Measurements from ENCODE around the gene ERGIC1. TPM values are rescaled to one million over a fixed set of nuclear protein-coding genes. Genes with fewer than 3 reads are reported as not detected.

Gene ERGIC1
- total and polyA plus RNA-seq, 2 of the 13 experiments (the other 11 are each of a cell fraction or from before 2014, with no cell fraction given), result 78.5 to 184 TPM

DNA sequence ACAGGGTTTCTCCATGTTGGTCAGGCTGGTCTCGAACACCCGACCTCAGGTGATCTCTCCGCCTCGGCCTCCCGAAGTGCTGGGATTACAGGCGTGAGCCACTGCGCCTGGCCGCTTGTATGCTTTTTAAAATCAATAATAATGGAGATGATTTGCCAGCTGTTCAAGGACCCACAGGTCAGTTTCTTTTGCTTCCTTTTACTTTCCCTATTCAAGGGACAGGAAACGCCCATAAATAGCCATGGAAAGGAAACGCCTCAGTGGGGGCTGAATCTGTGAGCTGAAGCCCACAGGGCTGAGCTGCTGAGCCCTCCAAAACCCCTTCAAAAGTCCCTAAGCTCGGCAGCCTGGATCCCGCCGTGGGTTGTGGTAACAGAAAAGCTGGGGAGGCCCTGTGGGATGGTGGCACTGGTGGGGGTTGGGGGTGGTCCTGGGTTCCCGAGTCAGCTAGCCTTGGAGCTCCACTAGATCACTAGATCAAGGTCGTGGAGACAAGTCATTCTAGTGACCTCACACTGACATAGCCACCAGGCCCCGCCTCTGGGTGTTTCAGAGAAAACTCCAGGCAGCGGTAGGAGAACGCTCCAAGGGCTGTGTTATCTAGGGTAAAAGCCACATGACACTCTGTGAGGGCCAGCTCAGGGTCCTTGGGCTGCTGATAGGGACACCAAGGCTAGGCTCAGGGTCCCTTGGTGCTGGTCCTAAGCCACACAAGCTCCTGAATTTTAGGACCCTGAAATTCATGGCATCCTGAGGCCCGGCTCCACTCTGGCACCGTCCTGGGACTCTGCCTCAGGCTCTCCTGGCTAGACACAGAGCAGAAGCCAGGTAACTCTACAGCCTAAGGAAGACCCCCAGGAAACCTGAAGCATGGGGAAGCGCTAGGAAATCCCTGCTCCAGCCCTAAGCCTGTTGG, 45.0 kb upstream of the ERGIC1 start (continued):
- no peak for TF ChIP-seq PRPF4 (IDR thresholded peaks at IDR 0.05; ENCODE audit: low read depth, low read length, poor library complexity, severe bottlenecking)
- TF ChIP-seq ZMAT3 (CRISPR knock-in tag; conservative IDR thresholded peaks at IDR 0.05), result no peak
- TF ChIP-seq ZNF614 (CRISPR knock-in tag; IDR thresholded peaks at IDR 0.05; ENCODE audit: borderline replicate concordance), result no peak
- TF ChIP-seq, protein P1, sequence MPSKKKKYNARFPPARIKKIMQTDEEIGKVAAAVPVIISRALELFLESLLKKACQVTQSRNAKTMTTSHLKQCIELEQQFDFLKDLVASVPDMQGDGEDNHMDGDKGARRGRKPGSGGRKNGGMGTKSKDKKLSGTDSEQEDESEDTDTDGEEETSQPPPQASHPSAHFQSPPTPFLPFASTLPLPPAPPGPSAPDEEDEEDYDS (CRISPR knock-in tag; IDR thresholded peaks at IDR 0.05), result peak; percentile 72
- 0 out of 2 replicates have a peak, but pooled peaks have one; percentile 8 for TF ChIP-seq KAT2B (IDR thresholded peaks at IDR 0.05; ENCODE audit: borderline replicate concordance, low read depth, low read length)
- TF ChIP-seq, protein P2, sequence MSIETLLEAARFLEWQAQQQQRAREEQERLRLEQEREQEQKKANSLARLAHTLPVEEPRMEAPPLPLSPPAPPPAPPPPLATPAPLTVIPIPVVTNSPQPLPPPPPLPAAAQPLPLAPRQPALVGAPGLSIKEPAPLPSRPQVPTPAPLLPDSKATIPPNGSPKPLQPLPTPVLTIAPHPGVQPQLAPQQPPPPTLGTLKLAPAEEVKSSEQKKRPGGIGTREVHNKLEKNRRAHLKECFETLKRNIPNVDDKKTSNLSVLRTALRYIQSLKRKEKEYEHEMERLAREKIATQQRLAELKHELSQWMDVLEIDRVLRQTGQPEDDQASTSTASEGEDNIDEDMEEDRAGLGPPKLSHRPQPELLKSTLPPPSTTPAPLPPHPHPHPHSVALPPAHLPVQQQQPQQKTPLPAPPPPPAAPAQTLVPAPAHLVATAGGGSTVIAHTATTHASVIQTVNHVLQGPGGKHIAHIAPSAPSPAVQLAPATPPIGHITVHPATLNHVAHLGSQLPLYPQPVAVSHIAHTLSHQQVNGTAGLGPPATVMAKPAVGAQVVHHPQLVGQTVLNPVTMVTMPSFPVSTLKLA (IDR thresholded peaks at IDR 0.05), result no peak
- TF ChIP-seq FOXA1 (IDR thresholded peaks at IDR 0.05), result no peak
- TF ChIP-seq FOXA1 (CRISPR knock-in tag; IDR thresholded peaks at IDR 0.05), result no peak
- no peak for TF ChIP-seq MAFF (IDR thresholded peaks at IDR 0.05; ENCODE audit: low read depth, low read length)
- TF ChIP-seq ZNF879 (CRISPR knock-in tag; IDR thresholded peaks at IDR 0.05), result no peak
- TF ChIP-seq MAX (IDR thresholded peaks at IDR 0.05), result no peak
- TF ChIP-seq ZNF546 (CRISPR knock-in tag; conservative IDR thresholded peaks at IDR 0.05), result no peak
- peak; percentile 43; the same call in 1 of the 2 replicates for TF ChIP-seq RXRA (CRISPR knock-in tag; IDR thresholded peaks at IDR 0.05)
- TF ChIP-seq ESRRA (CRISPR knock-in tag; IDR thresholded peaks at IDR 0.05; ENCODE audit: low read depth), result peak; percentile 79; the same call in 1 of the 2 replicates
- TF ChIP-seq TP53 (CRISPR knock-in tag; conservative IDR thresholded peaks at IDR 0.05), result no peak
- no peak for TF ChIP-seq KLF15 (CRISPR knock-in tag; IDR thresholded peaks at IDR 0.05; ENCODE audit: borderline replicate concordance)
- peak in 1 of 2 experiments; percentile 23; a peak in 1 of 4 replicates for TF ChIP-seq HMGXB4 (CRISPR knock-in tag; IDR thresholded peaks at IDR 0.05; ENCODE audit: borderline replicate concordance in 1 of 2, low read depth in 1 of 2)
- TF ChIP-seq ZNF296 (CRISPR knock-in tag; conservative IDR thresholded peaks at IDR 0.05), result no peak
- no peak for TF ChIP-seq HNRNPUL1 (IDR thresholded peaks at IDR 0.05; ENCODE audit: low read depth, low read length)
- TF ChIP-seq, protein P3, sequence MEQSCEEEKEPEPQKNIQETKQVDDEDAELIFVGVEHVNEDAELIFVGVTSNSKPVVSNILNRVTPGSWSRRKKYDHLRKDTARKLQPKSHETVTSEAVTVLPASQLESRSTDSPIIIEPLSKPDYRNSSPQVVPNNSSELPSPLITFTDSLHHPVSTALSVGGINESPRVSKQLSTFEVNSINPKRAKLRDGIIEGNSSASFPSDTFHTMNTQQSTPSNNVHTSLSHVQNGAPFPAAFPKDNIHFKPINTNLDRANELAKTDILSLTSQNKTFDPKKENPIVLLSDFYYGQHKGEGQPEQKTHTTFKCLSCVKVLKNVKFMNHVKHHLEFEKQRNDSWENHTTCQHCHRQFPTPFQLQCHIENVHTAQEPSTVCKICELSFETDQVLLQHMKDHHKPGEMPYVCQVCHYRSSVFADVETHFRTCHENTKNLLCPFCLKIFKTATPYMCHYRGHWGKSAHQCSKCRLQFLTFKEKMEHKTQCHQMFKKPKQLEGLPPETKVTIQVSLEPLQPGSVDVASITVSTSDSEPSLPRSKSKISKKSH (CRISPR knock-in tag; IDR thresholded peaks at IDR 0.05; ENCODE audit: borderline replicate concordance), result no peak; the same call in 1 of the 2 replicates
- no peak for TF ChIP-seq ZNF20 (CRISPR knock-in tag; IDR thresholded peaks at IDR 0.05)
- no peak for TF ChIP-seq ZNF230 (CRISPR knock-in tag; IDR thresholded peaks at IDR 0.05)
- TF ChIP-seq, protein P4, sequence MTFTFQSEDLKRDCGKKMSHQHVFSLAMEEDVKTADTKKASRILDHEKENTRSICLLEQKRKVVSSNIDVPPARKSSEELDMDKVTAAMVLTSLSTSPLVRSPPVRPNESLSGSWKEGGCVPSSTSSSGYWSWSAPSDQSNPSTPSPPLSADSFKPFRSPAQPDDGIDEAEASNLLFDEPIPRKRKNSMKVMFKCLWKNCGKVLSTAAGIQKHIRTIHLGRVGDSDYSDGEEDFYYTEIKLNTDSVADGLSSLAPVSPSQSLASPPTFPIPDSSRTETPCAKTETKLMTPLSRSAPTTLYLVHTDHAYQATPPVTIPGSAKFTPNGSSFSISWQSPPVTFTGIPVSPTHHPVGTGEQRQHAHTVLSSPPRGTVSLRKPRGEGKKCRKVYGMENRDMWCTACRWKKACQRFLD (CRISPR knock-in tag; IDR thresholded peaks at IDR 0.05; ENCODE audit: borderline replicate concordance), result no peak
